H9 (cell line): ENCODE results near the gene RFNG. TPM values are rescaled to one million over a fixed set of nuclear protein-coding genes. Genes with fewer than 3 reads are reported as not detected.

ENCODE experiments used
- DNase-seq: peaks from one replicate; pipeline ENCODE4 v3.0.0-alpha.2; 2017
- H2AFZ ChIP-seq: one replicate; pipeline ENCODE4 v1.6.1; 2013; ENCODE audit warnings: mild to moderate bottlenecking, low read length, control low read depth, moderate library complexity
- H2AK5ac ChIP-seq: 2 replicates; pipeline ENCODE4 v1.6.1; 2013; ENCODE audit warnings: low read length, control low read depth, mixed read lengths; ENCODE audit not compliant: insufficient read length
- H2BK120ac ChIP-seq: one replicate; pipeline ENCODE4 v1.6.1; 2013; ENCODE audit warnings: low read depth, mild to moderate bottlenecking, low read length, control low read depth, inconsistent platforms; ENCODE audit not compliant: poor library complexity, severe bottlenecking
- H2BK12ac ChIP-seq: 2 replicates; pipeline ENCODE4 v1.6.1; 2013; ENCODE audit warnings: low read length, control low read depth, mixed read lengths, low read depth; ENCODE audit not compliant: insufficient read length
- H2BK15ac ChIP-seq: 2 replicates; pipeline ENCODE4 v1.6.1; 2013; ENCODE audit warnings: low read depth, low read length, control low read depth
- H2BK20ac ChIP-seq: one replicate; pipeline ENCODE4 v1.6.1; 2013; ENCODE audit warnings: low read depth, mild to moderate bottlenecking, low read length, control low read depth, inconsistent platforms; ENCODE audit not compliant: poor library complexity, severe bottlenecking
- H2BK5ac ChIP-seq: 2 replicates; pipeline ENCODE4 v1.6.1; 2013; ENCODE audit warnings: low read length, control low read depth, mixed read lengths; ENCODE audit not compliant: insufficient read length
- H3K14ac ChIP-seq: 2 replicates; pipeline ENCODE4 v1.6.1; 2013; ENCODE audit warnings: low read length, control low read depth; ENCODE audit not compliant: insufficient read depth
- H3K18ac ChIP-seq: 2 replicates; pipeline ENCODE4 v1.6.1; 2013; ENCODE audit warnings: low read depth, mild to moderate bottlenecking, mixed read lengths, low read length, control low read depth; ENCODE audit not compliant: insufficient read length
- H3K23ac ChIP-seq: 2 replicates; pipeline ENCODE4 v1.6.1; 2013; ENCODE audit warnings: low read length, control low read depth, mixed read lengths, low read depth; ENCODE audit not compliant: insufficient read length
- H3K23me2 ChIP-seq: 2 replicates; pipeline ENCODE4 v1.6.1; 2013; ENCODE audit warnings: low read depth, mild to moderate bottlenecking, mixed read lengths, low read length, control low read depth; ENCODE audit not compliant: insufficient read length, poor library complexity, severe bottlenecking
- H3K27ac ChIP-seq: 2 replicates; pipeline ENCODE4 v1.5.1; 2013; ENCODE audit warnings: low read length, control low read depth, mixed read lengths, low read depth; ENCODE audit not compliant: insufficient read length
- H3K27me3 ChIP-seq: 2 replicates; pipeline ENCODE4 v1.6.1; 2013; ENCODE audit warnings: low read length, control low read depth, inconsistent platforms; ENCODE audit not compliant: insufficient read depth
- H3K4ac ChIP-seq: 2 replicates; pipeline ENCODE4 v1.6.1; 2013; ENCODE audit warnings: low read depth, mild to moderate bottlenecking, control low read depth, inconsistent platforms, low read length, moderate library complexity
- H3K4me1 ChIP-seq: 2 replicates; pipeline ENCODE4 v1.6.1; 2013; ENCODE audit warnings: low read length, control low read depth, inconsistent platforms; ENCODE audit not compliant: insufficient read depth
- H3K4me2 ChIP-seq: 2 replicates; pipeline ENCODE4 v1.6.1; 2013; ENCODE audit warnings: low read length, control low read depth, mixed read lengths; ENCODE audit not compliant: insufficient read length, insufficient read depth
- H3K56ac ChIP-seq: 2 replicates; pipeline ENCODE4 v1.6.1; 2013; ENCODE audit warnings: low read depth, mild to moderate bottlenecking, mixed read lengths, low read length, control low read depth; ENCODE audit not compliant: insufficient read length
- H3K79me1 ChIP-seq: 2 replicates; pipeline ENCODE4 v1.6.1; 2013; ENCODE audit warnings: low read depth, mild to moderate bottlenecking, moderate library complexity, low read length, control low read depth, inconsistent platforms; ENCODE audit not compliant: insufficient read depth, poor library complexity, severe bottlenecking
- H3K79me2 ChIP-seq: 2 replicates; pipeline ENCODE4 v1.6.1; 2013; ENCODE audit warnings: low read length, control low read depth, inconsistent platforms; ENCODE audit not compliant: insufficient read depth
- H3K9ac ChIP-seq: 2 replicates; pipeline ENCODE4 v1.6.1; 2013; ENCODE audit warnings: low read length, control low read depth, mixed read lengths; ENCODE audit not compliant: insufficient read length; ENCODE audit errors: extremely low read depth
- H3K9me3 ChIP-seq: one replicate; pipeline ENCODE4 v1.6.1; 2013; ENCODE audit warnings: low read depth, low read length, inconsistent platforms; ENCODE audit not compliant: control insufficient read depth
- H3T11ph ChIP-seq: one replicate; pipeline ENCODE4 v1.6.1; 2013; ENCODE audit warnings: mild to moderate bottlenecking, low read length, control low read depth, inconsistent platforms
- H4K20me1 ChIP-seq: one replicate; pipeline ENCODE4 v1.6.1; 2013; ENCODE audit not compliant: control insufficient read depth, insufficient read length, insufficient read depth
- H4K5ac ChIP-seq: 2 replicates; pipeline ENCODE4 v1.6.1; 2013; ENCODE audit warnings: low read depth, mild to moderate bottlenecking, mixed read lengths, low read length, control low read depth; ENCODE audit not compliant: insufficient read length
- H4K8ac ChIP-seq: replicated peaks from 2 replicates; pipeline ENCODE4 v1.6.1; 2013; ENCODE audit warnings: low read length, control low read depth, mixed read lengths, low read depth; ENCODE audit not compliant: insufficient read length
- H4K91ac ChIP-seq: 2 replicates; pipeline ENCODE4 v1.6.1; 2013; ENCODE audit warnings: low read depth, mild to moderate bottlenecking, moderate library complexity, mixed read lengths, low read length, control low read depth; ENCODE audit not compliant: insufficient read length
- H3K27ac Mint-ChIP-seq, 3 experiments: 2 replicates in 2 of 3; 3 replicates in 1 of 3; pipeline ENCODE4 v1.8.0; 2020 to 2021; ENCODE audit warnings: mixed read lengths in 3 of 3, mild to moderate bottlenecking in 1 of 3, moderate library complexity in 1 of 3
- H3K27me3 Mint-ChIP-seq: 2 replicates; pipeline ENCODE4 v1.8.0; 2021; ENCODE audit warnings: low read depth, mild to moderate bottlenecking, moderate library complexity, mixed read lengths
- H3K36me3 Mint-ChIP-seq, 3 experiments: 2 replicates in 2 of 3; 3 replicates in 1 of 3; pipeline ENCODE4 v1.8.0; 2020 to 2021; ENCODE audit warnings: low read depth in 3 of 3, mixed read lengths in 3 of 3; ENCODE audit not compliant: insufficient read depth in 1 of 3
- H3K4me1 Mint-ChIP-seq, 2 experiments: 2 replicates each; pipeline ENCODE4 v1.8.0; 2020; ENCODE audit warnings: mixed read lengths in 2 of 2
- H3K4me3 Mint-ChIP-seq, 2 experiments: 2 replicates in 1 of 2; 3 replicates in 1 of 2; pipeline ENCODE4 v1.8.0; 2020 to 2021; ENCODE audit warnings: mild to moderate bottlenecking in 2 of 2, mixed read lengths in 2 of 2, moderate library complexity in 1 of 2
- H3K9me3 Mint-ChIP-seq, 2 experiments: 2 replicates in 1 of 2; 3 replicates in 1 of 2; pipeline ENCODE4 v1.8.0; 2020; ENCODE audit warnings: mild to moderate bottlenecking in 2 of 2, mixed read lengths in 2 of 2, moderate library complexity in 1 of 2
- CTCF ChIP-seq: fragments of 200-600 bp; sonication (generic); conservative IDR thresholded peaks from 3 replicates; pipeline ENCODE4 v1.8.0; 2021; ENCODE audit warnings: antibody characterized with exemption, mild to moderate bottlenecking
- WGBS: extraction: QIAGEN DNeasy Blood & Tissue Kit; methylation state at CpG from one replicate; pipeline ENCODE4 v1.1.7; 2013; ENCODE audit warnings: missing lambda C conversion rate, low lambda C conversion rate, mixed read lengths; ENCODE audit not compliant: insufficient read length; ENCODE audit errors: extremely low coverage; 5-methylcytosine and 5-hydroxymethylcytosine counted together
- total RNA-seq: library from RNA; stranded (reverse); gene quantifications from 2 replicates; pipeline ENCODE4 v1.2.1, GENCODE V29; 2021

RFNG gene
- total RNA-seq, 1 experiment from 2014 or later, result 34.0 TPM

GRCh38 chr17:82087961-82088837, 36.6 kb upstream of the RFNG start:
- H3K36me3 Mint-ChIP-seq, result peaks cover 24 to 75% (median 59%) of the 10 kb centered on the region in 3 experiments; a peak in 6 of 7 replicates
- H3K27me3 ChIP-seq, result no peaks in the 10 kb centered on the region
- no peak overlapping the region for H2BK120ac ChIP-seq
- H3K4me3 Mint-ChIP-seq, result no peak overlapping the region; a peak in 1 of 5 replicates
- H3K4me1 Mint-ChIP-seq, result no peaks in the 10 kb centered on the region
- no peak overlapping the region for H2AK5ac ChIP-seq
- H2BK5ac ChIP-seq, result no peak overlapping the region
- no peak for TF ChIP-seq CTCF
- H3K27ac Mint-ChIP-seq, result peak overlapping the region in 1 of 3 experiments; percentile 77; a peak in 1 of 7 replicates
- no peaks in the 10 kb centered on the region for H3K4me1 ChIP-seq
- no peak overlapping the region for H3K4me2 ChIP-seq
- WGBS, result no CpG with 5 or more reads among the region's 48 CpGs
- H3K14ac ChIP-seq, result no peak overlapping the region
- H3T11ph ChIP-seq, result no peak overlapping the region
- H2AFZ ChIP-seq, result no peak overlapping the region
- no peak overlapping the region for H3K23ac ChIP-seq
- no peak overlapping the region for H4K91ac ChIP-seq
- H3K79me1 ChIP-seq, result peaks cover 6% of the 10 kb centered on the region
- no peak overlapping the region for H2BK20ac ChIP-seq
- H3K9me3 Mint-ChIP-seq, result no peaks in the 10 kb centered on the region
- no peaks in the 10 kb centered on the region for H3K23me2 ChIP-seq
- H3K4ac ChIP-seq, result no peak overlapping the region
- no peak overlapping the region for H2BK12ac ChIP-seq
- H3K79me2 ChIP-seq, result no peaks in the 10 kb centered on the region
- no peaks in the 10 kb centered on the region for H4K20me1 ChIP-seq
- H3K9ac ChIP-seq, result no peak overlapping the region
- no peak overlapping the region for H2BK15ac ChIP-seq
- no peak overlapping the region for H3K56ac ChIP-seq
- no peak overlapping the region for H3K18ac ChIP-seq
- no peak for DNase-seq
- H4K5ac ChIP-seq, result no peak overlapping the region
- H3K27ac ChIP-seq, result no peak overlapping the region
- H3K27me3 Mint-ChIP-seq, result no peaks in the 10 kb centered on the region
- no peak overlapping the region for H4K8ac ChIP-seq
- H3K9me3 ChIP-seq, result no peaks in the 10 kb centered on the region
